GM19372 (cell line): ENCODE results near the gene CLNK.

Source experiments
- ATAC-seq: cut with Tn5 transposase; IDR thresholded peaks from one replicate; pipeline ENCODE4 v1.9.1; 2021; ENCODE audit warnings: mild to moderate bottlenecking, low read depth, moderate library complexity; ENCODE audit not compliant: unreplicated experiment

The CLNK gene

DNA sequence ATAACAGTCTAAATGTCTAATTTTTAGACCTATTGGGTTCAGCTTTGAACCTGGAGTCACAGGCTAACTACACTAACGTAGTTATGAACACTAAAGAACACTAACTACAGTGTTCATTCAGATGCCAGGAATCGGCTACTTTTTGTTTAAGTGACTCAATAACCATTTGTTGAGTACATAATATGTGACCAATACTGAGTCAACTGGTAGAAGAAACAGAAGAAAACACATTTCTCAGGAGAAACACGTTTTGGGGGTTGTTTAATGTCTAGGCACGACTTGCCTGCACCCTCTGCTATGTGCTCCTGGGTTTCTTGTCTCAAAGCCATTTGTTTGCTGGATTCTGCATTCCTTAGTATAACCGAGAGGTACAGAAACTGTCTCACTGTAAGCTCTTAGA is 18.6 kb upstream of the CLNK start:
- no peak for ATAC-seq

DNA sequence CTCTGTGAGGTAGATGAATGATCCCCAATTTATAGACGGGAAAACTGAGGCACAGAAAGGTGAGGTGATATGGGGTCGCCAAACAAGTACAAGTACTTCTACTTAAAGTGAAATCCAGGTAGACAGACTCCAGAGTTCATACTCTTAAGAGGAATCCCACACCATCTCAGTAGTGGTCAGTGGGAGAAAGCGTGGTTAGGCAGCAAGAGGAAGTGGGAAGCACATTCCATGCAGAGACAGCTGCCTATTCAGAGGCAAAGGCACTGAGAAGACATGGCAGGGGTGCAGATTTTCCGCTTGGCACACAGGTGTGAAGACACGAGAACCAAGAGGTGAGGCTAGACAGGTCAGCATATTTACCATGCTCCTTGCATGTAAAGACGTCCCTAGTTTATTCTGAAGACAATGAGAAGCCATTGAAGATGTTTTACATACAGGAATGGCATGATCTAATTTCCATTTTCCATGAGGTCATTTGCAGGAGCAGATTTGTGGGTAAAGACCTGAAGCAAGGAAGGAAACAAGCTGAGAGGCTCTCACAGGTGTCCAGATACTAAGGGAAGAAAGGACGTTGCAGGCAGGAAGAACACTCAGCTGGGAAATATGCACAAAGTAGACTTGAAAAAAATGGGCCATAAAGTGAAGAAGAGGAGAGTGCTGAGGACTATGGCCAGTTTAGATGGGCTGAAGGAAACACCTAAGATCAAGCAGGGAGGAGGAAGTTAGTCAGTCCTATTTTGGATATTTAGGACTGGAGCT is 17.3 kb upstream of the CLNK start:
- ATAC-seq, result no peak

DNA sequence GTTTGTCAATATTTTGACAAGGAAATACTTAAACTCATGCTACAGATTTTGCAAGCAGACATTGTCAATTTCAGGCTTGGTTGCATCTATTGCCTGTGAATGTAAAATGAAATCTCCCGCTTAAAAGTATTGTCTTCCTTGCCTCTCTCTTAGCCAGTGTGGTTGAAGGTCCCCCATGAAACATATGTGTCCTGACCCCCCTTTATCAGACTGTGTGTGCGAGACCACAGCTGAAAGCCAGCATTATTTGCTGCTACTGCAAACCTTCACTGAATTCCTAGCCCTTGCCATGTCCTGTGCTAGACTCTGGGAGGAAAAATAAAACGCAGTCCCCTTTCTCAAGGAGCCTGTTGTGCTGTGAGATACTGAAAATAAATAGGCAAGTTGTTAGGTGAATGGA is 16.6 kb upstream of the CLNK start:
- ATAC-seq, result no peak

DNA sequence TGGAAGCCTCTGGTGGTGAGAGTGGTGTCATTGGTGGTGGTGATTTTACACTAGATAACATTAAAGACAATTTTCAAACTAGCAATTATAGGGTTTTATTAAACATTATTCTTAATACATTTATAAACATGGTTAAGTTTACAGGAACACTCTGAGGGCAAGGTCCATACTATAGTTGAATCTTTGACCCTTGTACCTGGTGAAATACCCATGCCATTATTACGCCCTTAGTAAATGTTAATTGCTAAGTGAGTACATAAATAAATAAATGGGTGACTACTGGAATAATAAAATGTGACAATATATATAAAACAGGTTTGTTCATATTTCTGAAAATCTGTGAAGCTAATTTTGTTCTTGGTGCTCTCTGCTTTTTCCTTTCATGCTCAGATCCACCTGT is 13.6 kb upstream of the CLNK start:
- no peak for ATAC-seq

DNA sequence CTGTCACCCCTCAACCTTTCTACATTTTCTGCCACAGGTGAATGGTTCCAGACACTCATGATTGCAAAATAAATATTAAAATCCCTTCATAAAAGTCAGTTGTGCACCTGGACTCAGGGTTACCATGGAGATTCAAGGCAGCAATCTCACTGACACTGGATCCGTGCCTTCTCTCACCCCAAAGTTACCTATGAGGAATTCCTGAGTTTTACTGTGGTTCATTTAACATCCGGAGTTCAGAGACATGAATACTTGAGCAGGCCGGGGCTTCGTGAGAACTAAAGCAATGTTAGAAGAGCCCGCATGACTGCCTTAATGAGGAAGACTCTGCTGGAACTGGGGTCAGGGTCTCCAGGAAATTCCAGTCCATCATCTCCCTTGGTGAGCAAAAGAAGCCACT is 12.5 kb upstream of the CLNK start:
- ATAC-seq, result no peak

DNA sequence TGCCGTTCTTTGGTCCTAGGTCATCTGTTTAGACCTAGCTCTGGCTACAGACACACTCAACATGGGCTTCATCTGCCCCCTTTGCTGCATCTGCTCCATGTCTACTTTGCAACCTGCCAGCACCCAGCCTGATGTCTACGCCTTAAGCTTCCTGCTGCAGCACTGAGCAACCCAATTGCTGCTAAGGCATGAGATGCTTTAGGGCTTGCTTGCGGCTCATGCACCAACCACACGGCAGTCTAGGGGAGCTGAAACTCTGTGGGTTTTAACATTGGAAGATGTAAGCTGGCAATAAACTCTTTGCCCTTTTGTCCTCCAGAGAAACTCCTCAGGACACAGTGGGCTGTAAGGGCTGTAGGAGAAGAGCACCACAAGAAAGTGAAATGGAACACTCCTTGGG is 11.7 kb upstream of the CLNK start:
- no peak for ATAC-seq

DNA sequence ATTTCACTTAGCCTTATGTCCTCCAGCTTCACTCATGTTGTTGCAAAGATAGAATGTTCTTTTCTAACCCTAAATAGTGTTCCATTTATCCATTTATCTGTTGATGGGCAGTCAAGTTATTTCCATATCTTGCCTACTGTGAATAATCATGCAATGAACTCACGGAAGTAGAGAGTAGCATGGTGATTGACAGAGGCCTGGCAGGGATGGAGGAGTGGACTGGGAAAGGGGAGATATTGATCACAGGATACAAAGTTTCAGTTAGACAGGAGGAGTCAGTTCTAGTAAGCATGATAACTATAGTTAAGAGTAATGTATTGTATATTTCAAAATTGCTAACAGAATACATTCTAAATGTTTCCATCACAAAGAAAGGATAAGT is 10.3 kb upstream of the CLNK start:
- ATAC-seq, result no peak

DNA sequence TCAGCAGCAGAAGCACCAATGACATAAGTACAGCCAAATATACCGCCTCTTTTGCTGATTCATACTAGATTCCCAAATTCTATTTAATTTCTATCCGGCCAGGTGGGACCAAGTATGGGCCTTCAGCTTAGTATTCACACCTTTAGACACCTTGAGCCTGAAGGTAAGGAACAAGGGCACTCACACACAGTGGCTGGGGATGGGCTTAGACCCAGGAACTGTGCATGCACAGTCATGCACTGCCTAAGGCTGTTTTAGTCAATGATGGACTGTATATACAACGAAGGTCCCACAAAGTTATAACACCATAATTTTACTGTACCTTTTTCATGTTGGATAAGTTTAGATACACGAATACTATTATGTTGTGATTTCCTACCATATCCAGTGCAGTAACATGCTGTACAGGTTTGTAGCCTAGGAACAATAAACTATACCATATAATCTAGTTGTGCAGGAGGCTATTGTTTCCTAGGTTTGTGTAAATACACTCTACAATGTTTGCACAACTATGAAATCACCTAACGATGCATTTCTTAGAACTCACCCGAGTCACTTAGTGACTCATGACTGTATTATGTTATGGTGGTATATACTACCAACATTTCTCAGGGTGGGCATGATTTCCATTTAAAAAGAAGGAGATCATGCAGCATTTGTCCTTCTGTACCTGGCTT is 9.7 kb upstream of the CLNK start:
- no peak for ATAC-seq

DNA sequence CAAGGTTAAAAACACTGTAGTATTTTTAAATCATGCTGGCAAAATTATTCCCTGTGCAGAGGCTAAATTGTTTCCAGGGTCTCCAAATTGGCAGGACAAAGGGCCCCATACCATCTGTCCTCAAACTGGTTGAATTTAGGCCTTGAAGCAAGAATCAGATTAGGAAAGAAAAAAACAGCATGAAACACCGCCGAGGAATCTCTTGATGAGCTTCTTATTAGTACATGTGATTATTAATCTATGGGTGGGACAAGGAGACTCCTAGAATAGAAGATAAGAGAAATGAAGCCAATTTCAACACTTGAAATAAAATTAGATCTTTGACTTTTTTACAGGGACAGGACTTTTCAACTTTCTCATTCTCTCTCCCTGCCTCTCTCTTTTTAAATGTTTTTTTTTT is 7.1 kb upstream of the CLNK start:
- ATAC-seq, result no peak

DNA sequence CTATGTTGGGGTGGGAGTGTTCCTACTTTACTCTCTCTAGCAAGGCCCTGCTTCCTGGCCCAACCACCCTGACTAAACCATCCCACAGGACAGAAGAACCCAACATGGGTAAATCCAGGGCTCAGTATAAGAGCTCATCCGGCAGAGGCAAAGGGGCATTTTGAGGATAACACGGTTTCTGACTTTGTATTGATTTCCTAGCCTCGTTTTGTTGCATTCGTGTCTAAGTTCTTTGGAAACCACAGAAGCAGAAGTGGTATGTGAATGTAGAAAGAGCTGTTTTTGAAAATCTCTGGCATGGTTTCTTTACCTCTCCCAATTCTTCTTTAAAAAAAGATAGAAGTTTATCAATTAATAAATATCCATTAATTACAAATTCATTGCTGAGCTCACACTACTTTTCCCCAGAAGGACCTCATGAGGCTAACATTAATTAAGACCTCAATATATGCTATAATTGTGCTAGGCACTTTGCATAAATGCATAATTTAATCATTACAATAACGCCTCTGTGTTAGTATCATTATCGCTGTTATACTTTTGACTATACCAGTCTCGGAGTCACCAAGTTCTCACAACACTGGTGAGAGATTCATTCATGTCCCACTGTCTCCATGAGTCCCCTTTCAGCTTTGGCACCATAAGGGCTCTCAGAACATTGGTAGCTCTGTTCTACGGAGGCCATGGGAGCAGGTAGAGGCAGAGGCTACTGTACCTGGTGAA is 5.8 kb upstream of the CLNK start:
- no peak for ATAC-seq

DNA sequence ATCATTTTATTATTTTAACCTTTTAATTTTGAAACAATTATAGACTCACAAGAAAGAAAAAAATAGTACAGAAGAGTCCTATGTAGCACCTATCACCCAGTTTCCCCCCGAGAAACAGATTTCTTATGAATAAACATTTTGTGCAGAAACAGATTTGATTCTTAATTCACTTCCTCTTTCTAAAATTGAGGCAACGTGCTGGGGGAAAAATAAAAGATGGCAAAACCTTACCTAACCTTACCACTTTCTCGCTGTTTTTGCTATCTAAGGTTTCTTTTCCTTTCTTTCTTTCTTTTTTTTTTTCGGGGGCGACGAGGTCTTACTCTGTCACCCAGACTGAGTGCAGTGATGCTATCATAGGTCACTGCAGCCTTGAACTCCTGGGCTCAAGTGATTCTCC is 4.3 kb upstream of the CLNK start:
- no peak for ATAC-seq

DNA sequence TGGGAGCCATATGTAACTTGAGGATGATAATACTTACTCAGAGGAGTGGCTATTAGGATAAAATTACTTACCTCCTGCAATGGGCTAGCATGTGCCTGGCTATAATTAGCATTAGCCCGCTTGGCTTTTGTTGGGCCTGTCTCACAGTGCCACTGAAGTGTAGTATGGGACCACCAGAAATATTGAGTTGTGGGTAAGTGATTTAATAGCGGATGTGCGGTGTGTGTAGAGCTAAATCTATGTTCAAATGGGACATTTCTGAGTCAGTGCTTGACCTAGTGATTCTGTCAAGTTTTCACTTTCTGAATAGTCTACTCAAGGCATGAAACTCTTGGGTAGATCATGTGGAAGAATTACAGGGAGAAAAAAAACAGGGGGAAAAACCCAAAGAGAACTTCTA is 3.5 kb upstream of the CLNK start:
- ATAC-seq, result peak; percentile 32

DNA sequence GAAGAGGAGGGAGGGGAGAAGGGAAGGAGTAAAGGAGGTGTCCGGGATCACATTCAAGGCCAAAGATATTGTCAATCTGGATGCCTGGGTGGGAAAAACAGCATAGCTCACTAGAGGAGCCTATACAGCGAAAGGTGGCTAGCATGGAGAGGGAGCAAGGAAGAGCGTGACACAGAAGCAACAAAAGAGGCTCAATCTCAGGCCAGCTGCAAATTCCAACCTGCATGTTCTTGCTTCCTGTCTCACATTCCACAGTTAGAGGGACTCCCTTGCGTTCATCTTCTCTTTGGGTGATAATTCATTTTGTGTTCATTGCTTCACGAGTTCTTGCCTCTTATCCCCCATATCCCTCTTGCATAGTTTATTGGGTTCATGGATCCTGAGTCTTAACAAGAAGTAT is 3.0 kb upstream of the CLNK start:
- ATAC-seq, result no peak

DNA sequence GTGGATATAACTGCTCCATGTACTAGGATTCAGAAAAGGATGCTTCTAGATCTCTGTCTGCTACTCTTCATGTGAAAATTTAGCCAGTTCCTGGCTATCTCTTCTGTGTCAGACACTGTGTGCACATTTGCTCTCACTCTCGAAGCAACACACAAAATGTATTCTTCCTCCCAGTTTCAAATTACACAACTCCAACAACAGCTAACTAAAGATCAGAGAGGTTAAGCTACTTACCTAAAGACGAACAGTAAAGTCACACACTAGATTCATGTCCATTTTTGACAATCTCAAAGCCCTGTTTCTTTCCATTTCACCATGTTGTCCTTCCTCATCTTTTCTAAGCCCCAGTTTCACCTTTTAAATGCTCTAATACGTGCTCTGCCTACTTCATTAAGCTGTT is 2.2 kb downstream of the CLNK start:
- no peak for ATAC-seq

DNA sequence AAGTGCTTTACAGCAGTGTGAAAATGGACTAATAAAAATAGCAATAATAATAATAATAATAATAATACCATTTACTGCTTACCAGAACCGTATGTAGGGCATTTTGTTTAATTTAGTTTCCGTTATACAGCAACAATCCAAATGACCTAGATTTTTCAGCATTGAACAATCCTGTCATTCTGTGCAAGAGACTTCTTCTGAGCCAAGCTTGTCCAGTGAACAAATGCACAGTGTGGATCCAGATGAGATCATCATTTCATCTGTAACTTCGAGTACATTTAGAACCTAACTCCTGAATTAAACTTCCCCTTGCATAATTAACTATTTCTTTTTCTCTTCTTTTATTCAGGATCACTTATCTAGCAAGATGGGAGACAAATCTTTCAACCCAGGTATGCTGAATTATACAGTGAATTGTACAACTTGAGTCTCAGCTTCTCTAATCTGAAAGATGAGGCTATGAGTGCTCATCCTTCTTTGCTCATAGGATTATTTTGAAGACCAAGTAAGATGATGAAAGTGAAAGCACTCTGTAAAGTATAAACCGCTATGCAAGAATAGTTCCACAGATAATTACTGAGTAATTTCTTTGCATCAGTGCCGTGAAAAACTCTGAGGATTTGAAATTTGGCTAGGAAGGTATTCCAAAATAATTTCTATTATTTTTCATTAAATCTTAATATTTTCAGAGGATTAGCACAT is 6.6 kb downstream of the CLNK start:
- peak; percentile 41 for ATAC-seq

DNA sequence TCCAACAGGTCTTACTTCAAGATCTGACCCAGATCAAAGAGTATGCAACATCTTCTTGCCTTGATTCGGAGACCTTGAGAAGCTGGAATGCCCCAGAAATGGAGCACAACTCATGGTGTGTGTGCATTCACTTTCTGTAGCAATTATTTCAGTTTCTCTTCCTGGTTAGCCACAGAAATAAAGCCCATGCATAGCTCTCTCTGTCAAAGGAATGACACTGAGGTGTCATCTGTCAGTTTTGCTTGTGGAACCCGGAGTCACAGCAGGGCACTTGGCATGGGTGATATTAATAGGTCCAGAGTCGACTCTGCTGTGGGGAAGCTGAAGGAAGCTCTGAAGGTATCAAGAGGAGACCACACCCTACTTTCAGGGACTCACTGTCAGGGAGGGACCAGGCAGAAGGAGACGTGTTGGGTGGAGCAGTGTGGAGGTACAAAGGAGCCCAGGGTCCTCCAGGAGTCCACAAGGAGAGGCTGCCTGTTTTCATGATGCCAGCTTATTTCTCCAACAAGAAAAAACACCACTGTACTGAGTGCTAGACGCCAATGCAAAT is 10.7 kb downstream of the CLNK start:
- peak; percentile 58 for ATAC-seq

DNA sequence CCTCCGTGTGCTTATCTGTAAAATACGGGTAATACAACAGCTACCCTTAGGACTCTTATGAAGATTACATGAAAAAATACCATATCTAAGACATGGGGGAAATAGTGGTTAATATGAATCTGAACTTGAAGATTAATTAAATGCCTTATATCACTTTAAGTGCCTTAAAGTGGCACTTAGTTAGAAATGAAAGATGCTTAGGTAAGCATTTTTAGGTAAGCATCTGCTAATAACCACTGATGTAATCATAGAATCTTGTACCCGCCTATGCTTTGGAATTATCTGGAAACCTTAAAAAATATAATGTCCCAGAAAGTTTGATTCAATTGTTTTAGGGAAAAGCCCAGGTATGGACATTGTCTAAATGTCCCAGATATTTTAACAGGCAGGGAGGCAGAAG is 12.2 kb downstream of the CLNK start:
- ATAC-seq, result no peak

DNA sequence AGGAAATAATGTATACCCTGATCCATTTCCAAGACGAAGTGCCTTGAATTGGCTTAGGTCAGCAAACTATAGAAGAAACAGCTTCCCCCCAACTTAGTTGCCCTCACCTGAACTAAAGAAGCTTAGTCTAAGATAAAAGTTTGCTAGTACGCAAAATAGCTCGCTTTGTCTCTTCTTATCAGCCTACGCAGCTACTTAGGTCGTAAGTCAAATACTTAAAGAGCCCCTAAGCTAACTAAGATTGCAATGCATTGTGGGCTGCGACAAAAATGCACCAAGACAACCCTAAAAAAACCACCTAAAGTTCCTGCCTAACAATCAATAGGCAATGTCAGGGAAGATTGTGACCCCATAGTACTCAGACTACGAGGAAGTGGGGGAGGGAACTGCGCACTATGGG is 12.8 kb downstream of the CLNK start:
- ATAC-seq, result no peak

DNA sequence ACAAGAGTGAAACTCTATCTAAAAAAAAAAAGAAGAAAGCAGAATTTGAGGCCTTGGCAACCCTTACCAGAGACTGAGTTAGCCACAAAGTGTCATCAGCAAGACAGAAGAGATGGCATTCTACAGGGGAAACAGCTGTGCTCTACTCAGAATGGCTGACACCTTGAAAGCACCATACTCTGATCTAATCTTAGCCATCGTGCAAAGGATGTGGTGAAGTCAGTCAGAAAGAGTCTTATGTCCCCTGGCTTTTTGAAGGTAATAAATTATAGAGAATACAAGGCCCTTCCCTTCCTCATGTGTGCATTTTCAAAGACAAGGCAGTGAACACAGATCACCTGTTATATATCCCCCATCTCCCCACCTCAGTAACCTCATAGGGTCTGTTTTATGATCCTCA is 13.2 kb downstream of the CLNK start:
- peak; percentile 82 for ATAC-seq

DNA sequence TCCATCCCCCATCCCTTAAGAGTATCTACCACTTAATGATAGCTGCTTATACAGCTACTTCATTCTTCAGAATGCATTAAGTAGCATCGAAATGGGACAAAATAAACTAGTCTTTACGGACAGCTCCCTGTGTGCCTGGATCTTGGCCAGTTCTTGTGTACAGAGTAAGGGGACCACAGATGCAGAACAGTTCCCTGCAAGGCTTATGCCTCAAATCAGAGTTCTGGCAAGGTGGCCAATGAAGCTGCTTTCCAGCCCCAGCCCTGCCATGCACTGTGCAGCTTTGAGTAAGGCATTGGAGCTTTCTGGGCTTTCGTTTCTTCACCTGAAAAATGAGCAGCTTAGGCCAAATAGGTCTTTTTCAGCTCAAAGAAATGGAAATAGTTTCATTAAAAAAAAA is 14.2 kb downstream of the CLNK start:
- no peak for ATAC-seq
